HG02571 (cell line): ENCODE results near the gene ABHD16A.

Experiments
- ATAC-seq: cut with Tn5 transposase; IDR thresholded peaks from one replicate; pipeline ENCODE4 v1.9.1; 2021; ENCODE audit warnings: mild to moderate bottlenecking, moderate library complexity; ENCODE audit not compliant: unreplicated experiment

The ABHD16A gene

GRCh38 chr6:31702819-31703716 lies at the start of gene ABHD16A:
Gene ABHD16A (minus strand): TSS chr6:31703324. CDS start chr6:31703281, 43 bp downstream.
- peak; percentile 77 for ATAC-seq

GRCh38 chr6:31752739-31753319 lies 49.7 kb upstream of the ABHD16A start:
- no peak for ATAC-seq

GRCh38 chr6:31750411-31751022 lies 47.4 kb upstream of the ABHD16A start:
- ATAC-seq = no peak

- no peak for ATAC-seq
These were observed 46.3 kb upstream of the ABHD16A start for GRCh38 chr6:31749301-31750036.

GRCh38 chr6:31744422-31744821 lies 41.3 kb upstream of the ABHD16A start:
- no peak for ATAC-seq

GRCh38 chr6:31742894-31743293 lies 39.8 kb upstream of the ABHD16A start:
- no peak for ATAC-seq

- no peak for ATAC-seq
These were observed 38.7 kb upstream of the ABHD16A start for GRCh38 chr6:31741815-31742214.

- no peak for ATAC-seq
These were observed 37.5 kb upstream of the ABHD16A start for GRCh38 chr6:31740397-31741223.

- peak; percentile 77 for ATAC-seq
These were observed 36.7 kb upstream of the ABHD16A start, which contains the start of gene MSH5 for GRCh38 chr6:31739639-31740396. Gene MSH5 (plus strand): TSS chr6:31740005. CDS start chr6:31740467, 462 bp downstream.

GRCh38 chr6:31737991-31738979 lies 35.2 kb upstream of the ABHD16A start:
- no peak for ATAC-seq

GRCh38 chr6:31737315-31737990 lies 34.3 kb upstream of the ABHD16A start:
- ATAC-seq = no peak

- no peak for ATAC-seq
These were observed 33.7 kb upstream of the ABHD16A start for GRCh38 chr6:31736768-31737314.

GRCh38 chr6:31736021-31736767 lies 33.1 kb upstream of the ABHD16A start, which contains the start of gene CLIC1:
Gene CLIC1 (minus strand): TSS chr6:31736530. CDS start chr6:31736300, 230 bp downstream.
- ATAC-seq = no peak

GRCh38 chr6:31734821-31735406 lies 31.8 kb upstream of the ABHD16A start:
- ATAC-seq = no peak

- ATAC-seq = no peak
These were observed 31.2 kb upstream of the ABHD16A start for GRCh38 chr6:31734247-31734820.

- no peak for ATAC-seq
These were observed 30.6 kb upstream of the ABHD16A start for GRCh38 chr6:31733734-31734133.
